ENCODE measurements around the gene MAJIN.

The MAJIN gene

GRCh38 chr11:64998141-64998540 lies 26.2 kb upstream of the MAJIN start:
- H4K20me1 ChIP-seq (ENCODE audit: low read depth, low read length), result no peaks in the 10 kb centered on the region
- H3K27ac ChIP-seq (ENCODE audit: low read depth, low read length), result no peak overlapping the region
- no peaks in the 10 kb centered on the region for H3K79me2 ChIP-seq (ENCODE audit: insufficient read depth, low read length)
- TF ChIP-seq EZH2phosphoT487 (conservative IDR thresholded peaks at IDR 0.05; ENCODE audit: low read length), result no peak
- no peak overlapping the region for H3K4me3 ChIP-seq (ENCODE audit: insufficient read depth, low read length, poor library complexity, severe bottlenecking)
- H3K4me2 ChIP-seq (ENCODE audit: low read depth, low read length, poor library complexity, severe bottlenecking), result no peak overlapping the region
- no peaks in the 10 kb centered on the region for H3K27me3 ChIP-seq (ENCODE audit: low read length)
- no peaks in the 10 kb centered on the region for H3K36me3 ChIP-seq (ENCODE audit: low read length)
- no peak overlapping the region for H3K9ac ChIP-seq (ENCODE audit: low read length)
- no peaks in the 10 kb centered on the region for H3K9me3 ChIP-seq (ENCODE audit: insufficient read depth, low read length)
- H3K9me2 ChIP-seq (replicated peaks; ENCODE audit: insufficient read depth, low read length), result no peaks in the 10 kb centered on the region
- no peaks in the 10 kb centered on the region for H3F3A ChIP-seq (ENCODE audit: insufficient read depth)
- no peak overlapping the region for H2AFZ ChIP-seq (ENCODE audit: low read depth, low read length, severe bottlenecking)

- Histone ChIP-seq H4K20me1 (ENCODE audit: low read depth, low read length) (no peaks in the 10 kb centered on the region), H2AFZ (ENCODE audit: low read depth, low read length, severe bottlenecking) (no peak within 1 kb of the TSS), H3K27ac (ENCODE audit: low read depth, low read length) (no peak within 1 kb of the TSS), H3K9ac (ENCODE audit: low read length) (no peak within 1 kb of the TSS), H3K4me3 (ENCODE audit: insufficient read depth, low read length, poor library complexity, severe bottlenecking) (no peak within 1 kb of the TSS), H3K9me2 (replicated peaks; ENCODE audit: insufficient read depth, low read length) (no peaks in the 10 kb centered on the region), H3K9me3 (ENCODE audit: insufficient read depth, low read length) (no peaks in the 10 kb centered on the region), H3K36me3 (ENCODE audit: low read length) (no peaks in the 10 kb centered on the region), H3F3A (ENCODE audit: insufficient read depth) (no peaks in the 10 kb centered on the region), H3K4me2 (ENCODE audit: low read depth, low read length, poor library complexity, severe bottlenecking) (no peak within 1 kb of the TSS), H3K27me3 (ENCODE audit: low read length) (no peaks in the 10 kb centered on the region), H3K79me2 (ENCODE audit: insufficient read depth, low read length) (no peaks in the 10 kb centered on the region)
- TF ChIP-seq CTCF (IDR thresholded peaks at IDR 0.05; ENCODE audit: insufficient read depth, low read length, poor library complexity, severe bottlenecking), result no peak
- TF ChIP-seq EZH2phosphoT487 (conservative IDR thresholded peaks at IDR 0.05; ENCODE audit: low read length), result no peak
These were observed 24.9 kb upstream of the MAJIN start, which contains the start of gene BATF2 for GRCh38 chr11:64996710-64997380. Gene BATF2 (minus strand): TSS chr11:64996971. CDS start chr11:64996914, 57 bp downstream.

GRCh38 chr11:64996327-64996709 lies 24.4 kb upstream of the MAJIN start:
- no peaks in the 10 kb centered on the region for H3K36me3 ChIP-seq (ENCODE audit: low read length)
- no peak overlapping the region for H3K9ac ChIP-seq (ENCODE audit: low read length)
- H3F3A ChIP-seq (ENCODE audit: insufficient read depth), result no peaks in the 10 kb centered on the region
- TF ChIP-seq CTCF (IDR thresholded peaks at IDR 0.05; ENCODE audit: insufficient read depth, low read length, poor library complexity, severe bottlenecking) (no peak), EZH2phosphoT487 (conservative IDR thresholded peaks at IDR 0.05; ENCODE audit: low read length) (no peak)
- H3K79me2 ChIP-seq (ENCODE audit: insufficient read depth, low read length), result no peaks in the 10 kb centered on the region
- no peak overlapping the region for H2AFZ ChIP-seq (ENCODE audit: low read depth, low read length, severe bottlenecking)
- no peaks in the 10 kb centered on the region for H3K9me2 ChIP-seq (replicated peaks; ENCODE audit: insufficient read depth, low read length)
- no peak overlapping the region for H3K4me3 ChIP-seq (ENCODE audit: insufficient read depth, low read length, poor library complexity, severe bottlenecking)
- H4K20me1 ChIP-seq (ENCODE audit: low read depth, low read length), result no peaks in the 10 kb centered on the region
- H3K27me3 ChIP-seq (ENCODE audit: low read length), result no peaks in the 10 kb centered on the region
- no peak overlapping the region for H3K27ac ChIP-seq (ENCODE audit: low read depth, low read length)
- H3K9me3 ChIP-seq (ENCODE audit: insufficient read depth, low read length), result no peaks in the 10 kb centered on the region
- no peak overlapping the region for H3K4me2 ChIP-seq (ENCODE audit: low read depth, low read length, poor library complexity, severe bottlenecking)

- H3K9ac ChIP-seq (ENCODE audit: low read length), result no peak overlapping the region
- H3F3A ChIP-seq (ENCODE audit: insufficient read depth), result no peaks in the 10 kb centered on the region
- H3K79me2 ChIP-seq (ENCODE audit: insufficient read depth, low read length), result no peaks in the 10 kb centered on the region
- no peaks in the 10 kb centered on the region for H4K20me1 ChIP-seq (ENCODE audit: low read depth, low read length)
- no peaks in the 10 kb centered on the region for H3K27me3 ChIP-seq (ENCODE audit: low read length)
- no peak overlapping the region for H2AFZ ChIP-seq (ENCODE audit: low read depth, low read length, severe bottlenecking)
- H3K4me2 ChIP-seq (ENCODE audit: low read depth, low read length, poor library complexity, severe bottlenecking), result no peak overlapping the region
- no peaks in the 10 kb centered on the region for H3K9me2 ChIP-seq (replicated peaks; ENCODE audit: insufficient read depth, low read length)
- no peak overlapping the region for H3K27ac ChIP-seq (ENCODE audit: low read depth, low read length)
- H3K9me3 ChIP-seq (ENCODE audit: insufficient read depth, low read length), result no peaks in the 10 kb centered on the region
- H3K4me3 ChIP-seq (ENCODE audit: insufficient read depth, low read length, poor library complexity, severe bottlenecking), result no peak overlapping the region
- TF ChIP-seq CTCF (IDR thresholded peaks at IDR 0.05; ENCODE audit: insufficient read depth, low read length, poor library complexity, severe bottlenecking), result no peak
- TF ChIP-seq EZH2phosphoT487 (conservative IDR thresholded peaks at IDR 0.05; ENCODE audit: low read length), result no peak
- no peaks in the 10 kb centered on the region for H3K36me3 ChIP-seq (ENCODE audit: low read length)
These were observed 22.4 kb upstream of the MAJIN start for GRCh38 chr11:64994318-64994717.
